Activated naive CD4-positive, alpha-beta T cell treated with anti-CD3 and anti-CD28 coated beads for 36 hours (primary cell): ENCODE results near the gene PRRX1. TPM values are rescaled to one million over a fixed set of nuclear protein-coding genes. Genes with fewer than 3 reads are reported as not detected.
A peak's percentile ranks its signal among the peaks of the same experiment; 100 is the strongest.

Experiments
- CTCF ChIA-PET: fragments of 350-600 bp; sonication (Branson Sonifier 250); formaldehyde crosslinking; loops from one replicate; lab custom pipeline; 2021; ENCODE audit warnings: antibody characterized with exemption; lab: Charles Lee
- DNase-seq: peaks from one replicate; pipeline ENCODE4 v3.0.0-alpha.2; 2020
- H3K27ac Mint-ChIP-seq: one replicate; pipeline ENCODE4 v1.8.0; 2021; ENCODE audit warnings: mild to moderate bottlenecking, mixed read lengths
- H3K27me3 Mint-ChIP-seq: one replicate; pipeline ENCODE4 v1.8.0; 2021; ENCODE audit warnings: low read depth, mixed read lengths
- H3K36me3 Mint-ChIP-seq: one replicate; pipeline ENCODE4 v1.8.0; 2021; ENCODE audit warnings: low read depth, mixed read lengths
- H3K4me1 Mint-ChIP-seq: one replicate; pipeline ENCODE4 v1.8.0; 2021; ENCODE audit warnings: low read depth, mixed read lengths
- H3K4me3 Mint-ChIP-seq: one replicate; pipeline ENCODE4 v1.8.0; 2021; ENCODE audit warnings: mild to moderate bottlenecking, moderate library complexity, mixed read lengths
- H3K9me3 Mint-ChIP-seq: one replicate; pipeline ENCODE4 v1.8.0; 2021; ENCODE audit warnings: mixed read lengths
- intact Hi-C: fragments of 100-400 bp; cut with micrococcal nuclease; formaldehyde crosslinking; loops from one replicate; pipeline ENCODE4 v1.15.1; 2023
- total RNA-seq, 2 experiments: library from RNA; stranded (reverse); gene quantifications; one replicate each; pipeline ENCODE4 v1.2.3, GENCODE V29; 2021

The PRRX1 gene
- total RNA-seq, 2 experiments from 2014 or later, result not detected

DNA sequence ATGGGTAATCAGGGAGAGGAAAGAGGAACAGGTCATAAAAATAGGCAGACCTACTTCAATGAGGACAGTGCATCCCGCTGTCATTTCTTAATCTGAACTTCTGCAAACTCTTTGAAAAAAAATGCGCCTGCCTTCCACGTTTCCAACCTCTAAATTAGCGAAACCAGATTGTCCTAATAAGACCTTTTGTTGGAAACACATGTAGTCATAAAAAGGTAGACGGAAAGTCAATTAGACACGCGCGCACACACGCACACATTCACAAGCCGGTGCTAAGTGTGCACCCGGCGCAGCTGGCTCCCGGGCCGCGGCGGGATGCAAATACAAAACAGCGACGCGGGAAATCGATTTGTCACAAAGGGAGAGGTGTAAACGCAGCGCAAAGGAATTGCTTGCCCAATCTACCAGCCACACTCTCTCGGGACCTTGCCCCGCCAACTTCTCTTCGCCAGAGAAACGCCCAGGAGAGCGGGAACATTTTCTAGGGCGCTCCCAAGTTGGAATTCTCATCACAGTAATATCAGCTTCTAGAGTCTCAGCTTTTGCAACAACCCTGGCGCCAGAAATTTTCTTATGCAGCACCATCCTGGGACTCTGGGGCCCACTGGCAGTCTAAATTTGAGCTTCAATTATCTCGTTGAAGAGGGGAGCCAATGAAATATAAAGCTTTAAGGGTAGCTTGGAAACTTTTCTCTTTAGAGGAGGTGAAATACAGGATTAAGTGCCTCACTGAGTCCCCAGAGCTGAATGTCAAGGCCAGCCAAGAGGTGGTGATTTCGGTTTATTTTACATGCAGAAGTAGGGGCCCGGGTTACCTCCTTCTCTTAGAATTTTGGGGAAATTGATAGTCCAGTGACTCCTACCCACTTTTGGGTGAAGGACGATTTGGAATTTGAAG, 4.5 kb downstream of the PRRX1 start:
- Mint-ChIP-seq H3K9me3 (no peaks in the 10 kb centered on the region), H3K27ac (no peak overlapping the region), H3K4me1 (peaks cover 38% of the 10 kb centered on the region), H3K4me3 (no peak overlapping the region), H3K36me3 (no peaks in the 10 kb centered on the region), H3K27me3 (peaks cover 89% of the 10 kb centered on the region)
- intact Hi-C loops, result loop anchor here (5.0 to 10.0 kb wide), 2 partner anchors 594 to 741 kb away; partner anchors contain the start of gene KIFAP3
- DNase-seq, result no peak
- CTCF ChIA-PET, result no interaction called here

DNA sequence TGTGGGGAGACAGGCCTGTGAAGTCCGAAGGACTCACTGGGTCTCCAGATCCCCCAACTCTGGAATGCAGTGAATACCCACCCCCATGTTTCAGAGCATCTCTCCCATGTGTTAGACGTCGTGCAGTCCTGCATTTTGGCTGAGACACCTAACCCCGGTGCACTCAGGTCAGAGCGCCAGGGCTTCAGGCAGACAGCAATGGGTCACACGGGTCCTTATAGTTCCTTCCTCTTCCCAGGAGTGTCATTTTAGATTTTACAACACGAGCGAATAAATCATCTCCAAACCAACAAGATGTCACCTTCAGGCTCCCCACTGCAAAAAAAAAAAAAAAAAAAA, 5.1 kb downstream of the PRRX1 start:
- no peak for DNase-seq
- peaks cover 34% of the 10 kb centered on the region for H3K4me1 Mint-ChIP-seq
- no peaks in the 10 kb centered on the region for H3K9me3 Mint-ChIP-seq
- peaks cover 91% of the 10 kb centered on the region for H3K27me3 Mint-ChIP-seq
- H3K36me3 Mint-ChIP-seq, result no peaks in the 10 kb centered on the region
- no peak overlapping the region for H3K4me3 Mint-ChIP-seq
- intact Hi-C loops, result loop anchor here (5.0 to 10.0 kb wide), 2 partner anchors 594 to 742 kb away; partner anchors contain the start of gene KIFAP3
- no peak overlapping the region for H3K27ac Mint-ChIP-seq
- CTCF ChIA-PET, result interaction anchor here (0.6 kb wide), 1 partner anchor 465 kb away, joined by 3 read pairs; no protein-coding TSS in a partner anchor

DNA sequence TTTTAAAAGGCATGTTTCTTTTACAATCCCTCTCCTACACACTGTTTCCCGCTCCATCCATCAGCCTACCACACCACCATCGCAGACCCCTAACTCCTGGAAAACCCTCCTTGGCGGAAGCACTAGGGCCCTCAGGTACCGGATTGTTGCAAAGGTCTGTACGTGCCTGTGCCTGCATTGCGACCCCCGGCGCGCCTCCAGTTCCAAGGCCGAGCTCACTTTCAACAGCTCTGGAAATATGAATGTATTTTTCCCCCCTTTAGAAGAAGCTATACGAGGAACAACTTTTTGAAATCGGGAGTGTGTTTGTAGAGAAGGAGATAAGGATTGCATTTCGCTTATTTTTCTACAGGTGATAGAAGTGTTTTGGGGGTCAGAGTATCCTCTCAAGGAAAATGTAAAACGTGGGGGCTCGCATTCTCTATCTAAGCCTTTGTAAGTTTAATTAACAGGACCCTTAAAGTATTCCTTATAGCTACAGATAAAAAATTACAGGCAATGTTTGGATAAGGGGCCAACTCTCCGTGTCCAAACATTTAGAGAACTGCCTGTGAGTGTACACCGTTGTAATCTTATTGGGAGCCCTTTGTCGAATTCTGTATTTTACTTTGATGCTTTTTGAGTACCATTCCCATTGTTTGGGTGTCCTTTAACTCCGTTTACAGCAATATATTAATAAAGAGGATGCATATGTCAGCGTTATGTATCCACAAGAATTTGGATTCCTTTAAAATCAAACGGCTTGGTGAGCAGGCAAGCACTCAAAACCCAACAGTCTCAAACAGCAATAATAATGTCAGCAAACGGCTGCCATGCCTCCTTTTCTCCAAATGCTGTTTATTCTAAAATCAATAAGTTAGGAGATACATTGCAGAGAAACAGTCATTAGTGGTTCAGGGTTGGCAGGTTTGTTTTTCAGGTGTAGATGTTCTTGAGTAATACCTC, 5.9 kb downstream of the PRRX1 start:
- intact Hi-C loops, result loop anchor here (5.0 to 10.0 kb wide), 3 partner anchors 257 to 743 kb away; partner anchors contain the start of gene KIFAP3
- H3K4me3 Mint-ChIP-seq, result no peak overlapping the region
- no peaks in the 10 kb centered on the region for H3K9me3 Mint-ChIP-seq
- no peak overlapping the region for H3K27ac Mint-ChIP-seq
- no peaks in the 10 kb centered on the region for H3K36me3 Mint-ChIP-seq
- no peak for DNase-seq
- H3K4me1 Mint-ChIP-seq, result peaks cover 26% of the 10 kb centered on the region
- CTCF ChIA-PET, result interaction anchor here (0.6 kb wide), 2 partner anchors 47 to 466 kb away, joined by 3 to 4 read pairs; no protein-coding TSS in a partner anchor
- peaks cover 85% of the 10 kb centered on the region for H3K27me3 Mint-ChIP-seq

DNA sequence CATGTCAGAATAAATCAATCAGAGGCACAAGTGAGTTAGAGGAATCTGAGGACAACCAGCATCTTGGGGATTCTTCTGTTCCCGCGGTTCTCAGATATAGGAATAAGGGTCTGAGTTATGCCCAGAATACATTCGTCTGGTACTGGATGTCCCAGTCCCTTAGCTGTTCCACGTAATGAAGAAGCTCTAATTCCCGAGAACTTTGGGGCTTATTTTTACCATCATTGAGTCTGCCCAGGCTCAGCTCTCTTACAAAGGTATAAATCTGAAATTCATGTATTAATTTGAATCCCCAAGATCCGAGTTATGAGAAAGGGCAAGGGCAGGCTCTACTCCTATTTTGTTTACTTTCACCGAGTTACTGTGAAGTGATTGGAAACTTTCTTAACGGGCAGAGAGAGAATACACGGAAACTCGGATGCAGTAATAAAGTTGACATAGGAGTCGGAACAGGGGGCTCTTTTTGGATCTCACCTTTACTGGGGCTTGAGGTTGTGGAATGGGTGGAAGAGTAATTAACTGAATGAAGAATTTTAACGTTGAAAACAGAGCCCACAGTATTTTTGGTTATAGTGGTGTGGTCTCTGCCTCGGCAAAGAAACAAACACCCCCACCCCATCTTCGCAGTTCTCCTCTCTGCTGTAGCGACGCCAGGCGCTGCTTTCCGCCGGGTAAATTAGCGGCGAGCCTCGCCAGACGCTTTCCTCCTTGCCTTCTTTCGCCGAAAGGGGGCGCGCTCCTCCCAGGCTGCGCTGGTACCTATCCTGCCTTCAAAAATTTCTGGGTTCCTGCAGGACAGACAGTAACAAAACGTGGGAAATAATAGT, 7.1 kb downstream of the PRRX1 start:
- Mint-ChIP-seq H3K36me3 (no peaks in the 10 kb centered on the region), H3K27ac (no peak overlapping the region), H3K4me3 (no peak overlapping the region), H3K27me3 (peaks cover 74% of the 10 kb centered on the region), H3K9me3 (no peaks in the 10 kb centered on the region), H3K4me1 (peaks cover 20% of the 10 kb centered on the region)
- intact Hi-C loops, result loop anchor here (1.0 to 5.0 kb wide), 2 partner anchors 10 to 256 kb away; no protein-coding TSS in a partner anchor
- CTCF ChIA-PET, result interaction anchor here (0.9 kb wide), 1 partner anchor 18 kb away, joined by 4 read pairs; no protein-coding TSS in a partner anchor
- DNase-seq, result peak; percentile 63

DNA sequence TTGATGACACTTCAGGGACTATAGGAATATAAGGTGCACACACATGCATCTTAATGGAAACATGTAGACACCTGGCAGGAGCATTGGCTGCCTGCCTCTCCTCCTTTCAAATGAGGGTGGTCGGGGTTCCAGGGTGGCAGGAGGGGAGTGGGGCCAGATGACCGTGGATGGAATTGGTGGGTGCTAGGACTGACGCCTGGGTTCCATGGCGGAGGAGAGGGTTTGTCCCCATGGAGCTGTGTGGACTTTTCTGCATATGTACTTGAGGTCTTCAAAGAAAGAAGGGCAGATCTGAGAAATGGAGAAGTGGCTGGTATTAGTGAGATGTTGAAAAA, 7.7 kb downstream of the PRRX1 start:
- no peaks in the 10 kb centered on the region for H3K9me3 Mint-ChIP-seq
- H3K36me3 Mint-ChIP-seq, result no peaks in the 10 kb centered on the region
- no peak overlapping the region for H3K27ac Mint-ChIP-seq
- H3K27me3 Mint-ChIP-seq, result peaks cover 71% of the 10 kb centered on the region
- intact Hi-C loops, result loop anchor here (1.0 to 5.0 kb wide), 2 partner anchors 10 to 256 kb away; no protein-coding TSS in a partner anchor
- no peak overlapping the region for H3K4me3 Mint-ChIP-seq
- CTCF ChIA-PET, result no interaction called here
- H3K4me1 Mint-ChIP-seq, result peaks cover 18% of the 10 kb centered on the region
- DNase-seq, result no peak

DNA sequence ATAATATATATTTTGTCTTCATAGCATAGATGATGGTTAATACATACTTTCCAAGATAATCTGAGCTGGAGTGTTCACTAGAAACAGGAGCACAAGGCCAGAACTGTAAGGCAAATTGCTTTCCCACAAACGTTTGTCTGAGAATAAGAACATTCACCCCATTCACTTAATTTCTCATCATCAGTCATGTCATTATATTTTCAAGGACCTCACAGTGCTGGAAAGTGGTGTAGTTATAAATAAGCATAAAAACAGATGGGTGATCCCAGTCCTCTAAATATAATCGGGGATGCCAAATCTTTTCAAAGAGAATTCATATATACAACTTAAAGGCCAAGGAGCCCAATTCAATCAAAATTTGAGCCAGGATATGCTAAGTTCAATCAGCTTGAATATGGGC, 8.4 kb downstream of the PRRX1 start:
- Mint-ChIP-seq H3K27ac (no peak overlapping the region), H3K36me3 (no peaks in the 10 kb centered on the region), H3K9me3 (no peaks in the 10 kb centered on the region), H3K27me3 (peaks cover 66% of the 10 kb centered on the region), H3K4me3 (no peak overlapping the region), H3K4me1 (peaks cover 12% of the 10 kb centered on the region)
- CTCF ChIA-PET, result interaction anchor here (0.8 kb wide), 1 partner anchor 520 kb away, joined by 3 read pairs; no protein-coding TSS in a partner anchor
- intact Hi-C loops, result loop anchor here (5.0 kb wide), 1 partner anchor 255 kb away; no protein-coding TSS in a partner anchor
- no peak for DNase-seq

DNA sequence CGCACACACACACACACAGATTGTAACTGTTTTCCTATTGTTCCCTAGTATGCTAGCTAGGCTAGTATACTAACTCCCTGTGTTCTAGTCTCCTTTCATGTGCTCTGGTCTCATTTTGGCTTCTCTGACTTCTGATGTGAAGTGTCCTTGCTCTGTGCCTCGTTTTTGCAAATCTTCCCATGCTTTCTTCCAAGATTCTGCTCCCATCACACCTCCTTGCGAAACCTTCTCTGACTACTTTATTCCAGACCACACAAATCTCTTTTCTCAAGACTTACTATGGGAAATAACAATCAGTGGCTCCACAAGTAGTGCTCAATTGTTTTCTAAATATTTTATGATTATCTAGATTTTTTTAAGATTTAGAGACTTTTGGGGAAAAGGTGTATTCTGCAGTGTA, 10.3 kb downstream of the PRRX1 start:
- peaks cover 62% of the 10 kb centered on the region for H3K27me3 Mint-ChIP-seq
- no peaks in the 10 kb centered on the region for H3K4me1 Mint-ChIP-seq
- H3K27ac Mint-ChIP-seq, result no peak overlapping the region
- CTCF ChIA-PET, result no interaction called here
- DNase-seq, result no peak
- H3K9me3 Mint-ChIP-seq, result no peaks in the 10 kb centered on the region
- H3K4me3 Mint-ChIP-seq, result no peak overlapping the region
- intact Hi-C loops, result loop anchor here (5.0 kb wide), 1 partner anchor 253 kb away; no protein-coding TSS in a partner anchor
- no peaks in the 10 kb centered on the region for H3K36me3 Mint-ChIP-seq

DNA sequence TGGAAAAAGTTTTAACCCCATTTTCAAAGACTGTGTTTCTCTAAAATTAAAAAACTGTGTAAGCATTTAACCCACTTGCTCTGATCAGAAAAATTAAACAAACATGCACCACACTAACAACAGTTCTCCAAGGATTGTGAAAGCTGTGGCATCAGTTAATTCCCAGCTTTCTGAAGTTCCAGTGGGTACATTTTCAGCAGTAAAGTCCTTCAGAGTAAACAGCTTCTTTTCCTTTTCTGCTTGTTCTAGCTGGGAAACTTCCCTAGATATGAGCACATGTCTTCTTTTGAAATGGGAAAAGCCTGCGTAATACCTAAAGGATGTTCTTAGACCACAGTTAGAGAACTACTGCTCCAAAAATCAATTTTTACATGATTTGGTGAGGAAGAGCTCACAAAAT, 11.1 kb downstream of the PRRX1 start:
- Mint-ChIP-seq H3K9me3 (no peaks in the 10 kb centered on the region), H3K4me1 (no peaks in the 10 kb centered on the region), H3K27me3 (peaks cover 56% of the 10 kb centered on the region), H3K4me3 (no peak overlapping the region), H3K27ac (no peak overlapping the region), H3K36me3 (no peaks in the 10 kb centered on the region)
- intact Hi-C loops, result loop anchor here (5.0 kb wide), 1 partner anchor 252 kb away; no protein-coding TSS in a partner anchor
- CTCF ChIA-PET, result no interaction called here
- no peak for DNase-seq

DNA sequence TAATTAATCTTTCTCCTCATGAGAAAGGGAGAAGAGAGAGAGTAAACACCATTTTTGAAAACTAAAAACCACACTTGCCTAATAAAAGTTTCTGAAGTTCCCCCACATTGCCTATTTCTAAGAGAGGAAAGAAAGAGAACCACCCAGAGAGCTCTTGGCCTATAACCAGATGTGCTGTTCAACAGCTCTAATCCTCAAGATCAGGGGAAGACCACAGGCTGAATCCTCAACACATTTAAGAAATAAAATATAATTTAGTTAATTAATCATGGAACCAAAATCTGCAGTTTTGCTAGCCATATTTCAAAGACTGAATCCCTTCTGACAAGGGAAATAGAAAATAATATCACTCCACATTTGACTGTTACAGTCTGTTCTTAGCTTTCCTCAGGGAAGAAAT, 11.9 kb downstream of the PRRX1 start:
- no peaks in the 10 kb centered on the region for H3K4me1 Mint-ChIP-seq
- no peak for DNase-seq
- CTCF ChIA-PET, result interaction anchor here (0.6 to 0.7 kb wide), 3 partner anchors 9 to 1576 kb away, joined by 3 read pairs; no protein-coding TSS in a partner anchor

DNA sequence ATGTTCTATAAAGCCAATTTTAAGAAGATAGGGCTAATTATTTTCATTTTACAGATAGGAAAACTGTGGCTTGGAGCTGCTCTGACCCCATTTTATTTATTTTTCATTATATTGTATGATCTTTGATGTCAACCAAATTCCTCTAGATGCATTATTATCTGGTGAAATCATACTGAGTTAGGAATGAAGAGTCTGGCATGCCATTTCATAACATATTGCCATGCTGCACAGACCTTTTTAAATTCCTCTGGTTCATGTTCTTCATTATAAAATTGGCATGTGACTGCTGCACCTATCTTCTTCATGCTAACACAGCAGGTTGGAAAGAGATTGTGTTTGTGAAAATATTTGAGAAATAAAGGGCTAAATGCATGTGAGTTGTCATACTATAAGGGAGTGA, 12.7 kb downstream of the PRRX1 start:
- no peaks in the 10 kb centered on the region for H3K36me3 Mint-ChIP-seq
- no peak for DNase-seq
- CTCF ChIA-PET, result no interaction called here
- H3K9me3 Mint-ChIP-seq, result no peaks in the 10 kb centered on the region
- intact Hi-C loops, result no loop called here
- no peak overlapping the region for H3K27ac Mint-ChIP-seq
- no peak overlapping the region for H3K4me3 Mint-ChIP-seq
- peaks cover 43% of the 10 kb centered on the region for H3K27me3 Mint-ChIP-seq
- no peaks in the 10 kb centered on the region for H3K4me1 Mint-ChIP-seq

More for the DNA sequence above, 11.9 kb downstream of the PRRX1 start:
- H3K27me3 Mint-ChIP-seq, result peaks cover 50% of the 10 kb centered on the region
- no peak overlapping the region for H3K4me3 Mint-ChIP-seq
- H3K36me3 Mint-ChIP-seq, result no peaks in the 10 kb centered on the region
- intact Hi-C loops, result no loop called here
- H3K27ac Mint-ChIP-seq, result no peak overlapping the region
- H3K9me3 Mint-ChIP-seq, result no peaks in the 10 kb centered on the region

DNA sequence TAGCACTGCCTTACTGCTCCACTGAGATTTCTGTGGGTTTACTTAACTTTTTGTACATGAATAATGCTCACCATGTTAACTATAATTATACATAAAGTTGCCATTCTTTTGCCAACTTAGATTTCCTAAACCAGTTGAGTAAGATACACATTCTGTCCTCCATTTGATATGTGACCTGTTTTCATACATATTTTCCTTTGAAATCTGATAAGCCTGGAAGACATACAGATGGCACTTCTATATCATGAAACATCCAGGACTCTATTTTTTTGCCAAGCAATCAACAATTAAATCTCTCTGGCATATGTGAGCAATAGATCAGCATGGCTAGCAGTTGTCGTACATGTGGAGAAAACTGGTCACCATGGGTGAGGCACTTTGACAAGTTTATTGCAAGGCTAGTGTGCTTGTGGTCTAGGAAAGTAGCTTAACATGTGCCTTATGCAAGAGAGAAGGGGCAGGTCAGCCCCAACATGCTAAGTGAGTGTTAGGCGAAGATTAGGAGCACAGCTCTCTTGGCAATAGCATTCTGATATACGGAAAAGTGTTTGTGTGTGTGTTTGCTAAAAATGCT, 14.2 kb downstream of the PRRX1 start:
- intact Hi-C loops, result no loop called here
- H3K4me1 Mint-ChIP-seq, result no peaks in the 10 kb centered on the region
- H3K36me3 Mint-ChIP-seq, result no peaks in the 10 kb centered on the region
- CTCF ChIA-PET, result no interaction called here
- peaks cover 35% of the 10 kb centered on the region for H3K27me3 Mint-ChIP-seq
- H3K4me3 Mint-ChIP-seq, result no peak overlapping the region
- DNase-seq, result no peak
- no peak overlapping the region for H3K27ac Mint-ChIP-seq
- H3K9me3 Mint-ChIP-seq, result no peaks in the 10 kb centered on the region
